Femur (tissue), 1 donor: ENCODE data around the gene RAPGEF6.
"Not testable (repeated sequence)": the region's sequence is repeated elsewhere in the genome, so short reads cannot be mapped to it uniquely, and the experiment has no call there.

Experiments used
- DNase-seq: peaks from one replicate; pipeline ENCODE4 v3.0.0-alpha.2; 2017

Gene RAPGEF6

DNA sequence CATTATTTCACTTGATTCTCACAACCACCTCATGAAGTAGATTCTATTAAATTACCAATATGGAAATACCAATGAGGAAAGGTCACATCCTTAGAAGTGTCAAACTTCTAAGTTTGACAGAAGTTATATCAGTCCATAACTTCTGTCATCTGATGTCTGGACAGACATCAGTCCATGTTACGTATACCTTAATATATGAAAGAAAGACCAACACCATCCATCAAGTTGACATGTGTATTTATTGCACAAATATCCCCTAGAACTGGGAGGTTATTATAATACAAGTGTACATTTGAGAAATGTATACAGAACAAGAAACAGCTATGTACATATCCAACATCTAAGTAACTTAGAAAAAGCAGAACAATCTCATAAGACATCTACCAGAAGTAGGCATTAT lies 6.5 kb upstream of the RAPGEF6 start:
- DNase-seq: no peak

- DNase-seq: no peak
Observed at GRCh38 chr5:131640043-131640856, 5.2 kb upstream of the RAPGEF6 start.

- no peak for DNase-seq
Observed at GRCh38 chr5:131639148-131639547, 4.1 kb upstream of the RAPGEF6 start.

- no peak for DNase-seq
Observed at GRCh38 chr5:131637694-131638093, 2.7 kb upstream of the RAPGEF6 start.

DNA sequence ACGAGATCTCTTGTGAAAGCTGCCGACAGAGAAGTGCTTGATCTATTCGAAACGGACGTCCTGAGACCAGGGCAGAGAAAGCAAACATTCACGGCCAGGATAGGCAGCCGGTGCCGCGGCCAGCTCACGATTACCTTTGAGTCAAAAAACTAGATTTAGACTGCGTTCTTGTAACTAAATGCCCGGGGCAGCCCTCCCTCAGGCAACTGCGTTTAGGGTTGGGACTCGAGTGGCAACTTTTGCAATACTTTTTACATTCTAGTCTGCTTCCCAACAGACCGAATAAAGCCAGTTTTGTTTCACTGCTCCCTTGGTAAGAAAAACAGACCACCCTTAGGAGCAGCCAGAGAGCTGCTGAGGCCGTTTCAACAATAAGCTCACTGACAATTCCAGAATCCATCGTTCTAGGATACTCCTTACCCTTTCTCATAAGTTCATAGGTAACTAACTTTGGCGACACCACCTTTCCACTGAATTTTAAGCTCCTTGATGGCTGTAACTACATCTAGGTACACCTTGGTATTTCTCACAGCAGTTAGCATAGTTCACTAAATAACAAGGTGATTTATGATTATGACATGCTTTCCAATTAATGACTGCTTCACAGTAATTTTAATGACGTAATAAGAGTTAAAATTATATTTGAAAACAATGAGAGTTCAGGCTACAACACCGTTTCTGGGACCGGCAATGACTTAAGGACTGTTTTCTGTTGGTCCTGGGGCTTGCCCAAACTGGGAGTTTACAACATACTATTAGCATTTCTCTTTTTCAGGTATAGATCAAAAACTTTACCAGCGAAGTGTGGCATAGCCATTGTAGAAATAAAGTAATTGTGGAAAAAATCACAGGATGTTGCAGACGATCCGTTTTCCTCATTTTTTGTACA lies 899 bp upstream of the RAPGEF6 start:
- DNase-seq: no peak

- DNase-seq: peak; percentile 78
Observed at GRCh38 chr5:131634666-131634995, 398 bp downstream of the RAPGEF6 start.

DNA sequence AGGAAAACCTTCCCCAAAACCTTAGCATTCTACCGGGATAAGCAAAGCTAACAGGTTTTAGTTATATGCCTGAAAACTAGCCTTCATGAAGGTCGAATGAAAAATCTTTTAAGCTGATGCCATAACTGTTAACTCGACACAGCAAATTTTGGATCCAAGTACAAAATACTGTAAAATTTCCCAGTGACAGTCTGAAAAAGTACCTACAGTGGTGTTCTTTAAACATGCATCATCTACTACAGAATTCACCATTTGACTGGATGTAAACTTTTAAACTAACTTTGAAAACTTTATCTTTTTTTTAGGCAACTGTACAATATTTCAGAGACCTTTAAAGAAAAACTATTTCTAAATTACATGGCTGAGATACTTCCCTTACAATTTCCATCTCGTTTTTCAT lies 791 bp downstream of the RAPGEF6 start:
- no peak for DNase-seq

DNA sequence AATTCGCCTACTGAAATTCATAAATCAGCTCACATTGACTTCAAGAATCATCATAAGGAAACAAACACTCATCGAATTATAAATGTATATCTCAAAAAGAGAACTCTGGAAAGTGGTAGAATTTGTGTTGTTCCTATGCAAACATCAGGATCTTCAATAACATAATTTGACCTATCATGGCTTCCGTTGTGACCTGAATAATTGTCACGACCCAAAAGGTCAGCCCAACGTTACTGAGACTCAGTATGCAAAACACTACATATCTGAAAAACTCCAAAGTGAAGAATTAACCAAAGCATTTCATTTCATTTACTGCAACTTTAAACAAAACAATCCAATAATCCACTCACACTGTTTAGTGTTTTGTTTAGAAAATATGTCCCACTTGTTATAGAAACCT lies 1.2 kb downstream of the RAPGEF6 start:
- no peak for DNase-seq

- no peak for DNase-seq
Observed at GRCh38 chr5:131630963-131631350, 4.1 kb downstream of the RAPGEF6 start.

- no peak for DNase-seq
Observed at GRCh38 chr5:131630208-131630962, 4.6 kb downstream of the RAPGEF6 start.

DNA sequence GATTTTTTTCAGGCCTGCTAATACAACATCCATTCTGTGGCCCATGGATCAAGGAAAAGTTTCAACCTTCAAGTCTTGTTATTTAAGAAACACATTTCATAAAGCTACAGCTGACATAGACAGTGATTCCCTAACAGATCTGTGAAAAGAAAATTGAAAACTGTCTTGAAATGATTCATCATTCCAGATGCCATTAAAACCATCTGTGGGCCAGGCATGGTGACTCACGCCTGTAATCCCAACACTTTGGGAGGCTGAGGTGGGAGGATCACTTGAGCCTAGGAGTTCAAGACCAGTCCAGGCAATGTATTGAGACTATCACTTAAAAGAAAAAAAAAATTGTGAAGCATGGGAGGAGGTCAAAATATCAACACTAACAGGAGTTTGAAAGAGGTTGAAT lies 6.0 kb downstream of the RAPGEF6 start:
- no peak for DNase-seq

GRCh38 chr5:131627207-131627865 lies 7.7 kb downstream of the RAPGEF6 start:
- no peak for DNase-seq

DNA sequence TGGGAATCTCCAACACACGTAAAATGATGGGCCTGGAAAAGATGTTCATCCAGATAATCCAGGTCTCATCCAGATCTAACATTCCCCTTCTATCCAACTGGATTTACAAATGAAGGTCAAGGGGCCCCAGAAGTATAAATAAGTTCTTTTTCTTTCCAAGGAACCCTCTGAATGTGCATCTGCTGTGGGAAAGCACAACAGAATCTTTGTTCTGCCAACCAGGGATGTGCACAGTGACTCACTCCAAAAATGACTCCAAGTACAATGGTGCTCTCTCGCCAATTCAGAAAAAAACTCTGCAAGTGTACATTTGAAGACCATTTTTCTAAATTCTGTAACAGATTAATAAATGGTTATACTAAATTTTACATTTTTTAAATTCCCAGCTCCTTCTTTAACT lies 12.4 kb downstream of the RAPGEF6 start:
- DNase-seq: no peak

GRCh38 chr5:131621164-131621563 lies 13.9 kb downstream of the RAPGEF6 start:
- not testable (repeated sequence) for DNase-seq

DNA sequence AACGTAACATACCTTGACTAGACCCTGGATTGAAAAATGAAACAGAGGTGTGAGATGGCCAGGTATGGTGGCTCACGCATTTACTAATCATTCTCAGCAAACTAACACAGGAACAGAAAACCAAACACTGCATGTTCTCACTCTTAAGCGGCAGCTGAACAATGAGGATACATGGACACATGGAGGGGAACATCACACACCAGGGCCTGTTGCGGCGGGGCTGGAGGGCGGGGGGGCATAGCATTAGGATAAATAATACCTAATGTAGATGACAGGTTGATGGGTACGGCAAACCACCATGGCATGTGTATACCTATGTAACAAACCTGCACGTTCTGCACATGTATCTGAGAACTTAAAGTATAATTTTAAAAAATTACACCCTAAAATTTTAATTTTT lies 15.9 kb downstream of the RAPGEF6 start:
- no peak for DNase-seq

GRCh38 chr5:131617140-131617822 lies 17.7 kb downstream of the RAPGEF6 start:
- DNase-seq: no peak

DNA sequence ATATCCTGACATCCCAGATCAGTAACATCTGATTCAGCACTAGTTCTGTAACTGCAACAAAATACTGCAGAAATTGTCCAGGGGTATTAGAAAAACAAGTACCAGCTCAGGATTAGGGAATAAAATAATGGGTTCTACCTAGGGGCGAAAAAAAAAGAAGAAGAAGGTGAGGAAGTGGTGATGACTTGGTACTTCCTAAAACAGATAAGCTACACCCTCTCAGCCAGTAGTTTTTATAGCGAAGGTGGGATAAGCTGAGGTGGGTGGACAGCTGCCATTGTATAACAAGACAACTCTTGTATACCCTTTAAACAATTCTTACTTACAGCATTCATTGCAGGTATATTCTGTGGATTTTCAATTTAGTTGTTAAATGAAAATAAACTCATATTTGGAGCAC lies 19.1 kb downstream of the RAPGEF6 start:
- DNase-seq: no peak

DNA sequence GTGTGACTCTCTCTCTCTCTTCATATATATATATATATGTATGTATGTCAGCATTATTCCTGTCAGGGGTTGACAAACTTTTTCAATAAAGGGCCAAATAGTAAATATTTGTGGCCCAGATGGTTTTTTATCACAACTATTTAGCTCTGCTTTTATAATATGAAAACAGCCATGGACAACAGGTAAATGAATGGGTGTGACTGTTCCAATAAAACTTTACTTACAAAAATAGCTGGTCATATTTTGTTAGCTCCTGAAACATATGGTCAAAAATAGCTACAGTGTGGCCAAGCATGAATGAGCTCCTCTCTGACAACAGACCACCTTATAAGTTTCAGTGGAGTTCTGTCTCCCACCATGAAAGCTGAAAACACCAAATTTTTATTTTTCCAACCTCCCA lies 21.6 kb downstream of the RAPGEF6 start:
- DNase-seq: no peak

DNA sequence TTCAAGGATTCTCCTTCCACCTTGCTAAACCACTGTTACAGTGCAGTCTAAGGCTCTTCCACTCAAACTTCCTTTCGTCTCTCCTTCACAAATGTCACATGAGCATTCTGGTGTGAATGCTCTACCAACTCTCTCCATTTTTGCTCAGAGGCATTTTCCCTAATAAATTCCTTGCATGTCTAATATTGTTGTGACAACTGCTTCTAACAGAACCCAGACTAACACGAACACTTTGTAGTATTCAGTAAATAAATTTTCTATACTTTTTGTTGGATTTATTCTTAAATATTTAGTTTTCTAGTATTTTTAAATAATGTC lies 24.0 kb downstream of the RAPGEF6 start:
- DNase-seq: no peak

- no peak for DNase-seq
Observed at GRCh38 chr5:131610198-131611063, 24.6 kb downstream of the RAPGEF6 start.

- no peak for DNase-seq
Observed at GRCh38 chr5:131609774-131610173, 25.3 kb downstream of the RAPGEF6 start.

- DNase-seq: no peak
Observed at GRCh38 chr5:131608597-131608996, 26.4 kb downstream of the RAPGEF6 start.
